Hematopoietic multipotent progenitor cell treated with erythropoietin and hydrocortisone succinate and interleukin-3 and kit ligand, for 15 days (in vitro differentiated cells): ENCODE results near the gene NEDD4L.

Experiments
- DNase-seq: peaks from one replicate; pipeline ENCODE4 v3.0.0-alpha.2; 2015; ENCODE audit warnings: low spot score

Gene NEDD4L

DNA sequence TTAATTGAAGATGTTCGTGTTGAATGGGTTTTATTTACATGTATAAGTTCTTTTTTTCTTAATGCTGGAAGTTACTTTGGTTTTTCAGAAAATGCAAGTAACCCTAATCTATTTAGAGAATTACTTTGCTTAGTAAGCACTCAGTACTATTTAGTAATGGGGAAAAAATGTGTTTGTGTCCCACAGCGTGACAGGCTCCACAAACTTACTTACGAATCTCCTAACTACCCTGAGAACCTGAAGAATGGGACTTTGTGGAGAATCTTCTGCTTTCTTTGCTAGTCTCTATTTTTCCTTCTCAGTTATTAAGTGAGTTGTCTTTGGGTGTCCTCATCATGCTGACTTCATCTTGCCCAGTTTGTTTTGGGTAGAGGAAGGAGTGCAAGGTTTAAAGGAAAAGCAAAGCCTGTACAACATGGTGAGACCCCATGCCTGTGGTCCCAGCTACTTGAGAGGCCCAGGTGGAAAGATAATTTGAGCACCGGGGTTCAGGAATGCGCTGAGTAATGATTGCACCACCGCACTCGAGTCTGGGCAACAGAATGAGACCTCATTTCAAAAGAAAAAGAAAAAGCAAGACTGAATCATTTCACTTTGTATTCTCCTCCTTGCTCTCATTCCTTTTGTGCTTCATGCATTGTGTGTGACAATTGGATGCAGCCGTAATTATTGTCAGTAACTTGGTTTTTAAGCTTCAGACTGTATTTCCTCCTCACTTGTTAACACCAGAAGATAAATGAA is 10.2 kb downstream of the NEDD4L start:
- peak; percentile 55 for DNase-seq

DNA sequence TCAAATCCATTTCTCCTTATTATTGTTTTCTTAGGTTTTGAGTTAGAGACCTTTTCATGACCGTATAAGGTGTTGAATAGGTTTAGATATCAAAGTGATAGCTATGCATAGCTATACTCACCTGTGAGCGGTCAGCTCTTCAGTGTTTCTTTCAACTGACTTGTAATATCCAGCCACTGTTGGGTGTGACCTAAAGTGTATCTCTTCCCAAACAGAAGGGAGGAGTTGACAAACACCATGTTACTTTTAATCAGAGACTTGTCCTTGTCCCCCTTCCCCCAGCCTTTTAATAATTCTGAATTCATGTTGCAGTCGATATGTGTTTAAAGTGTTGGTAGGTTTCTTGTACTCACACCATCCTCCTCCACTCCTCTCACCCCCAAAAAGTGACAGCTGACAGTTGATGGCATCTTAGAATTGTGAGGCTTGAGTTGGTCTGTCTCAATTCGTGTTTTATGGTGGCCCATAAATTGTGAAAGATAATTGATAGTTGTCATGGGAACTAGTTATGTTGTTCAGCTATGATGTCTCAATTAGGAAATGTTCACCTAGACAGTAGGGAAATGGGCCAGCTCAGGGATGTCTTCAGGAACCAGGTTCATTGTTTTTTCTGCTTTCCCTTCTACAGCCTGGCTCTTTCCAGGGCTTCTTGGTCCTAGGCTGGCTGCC is 12.0 kb downstream of the NEDD4L start:
- DNase-seq: peak; percentile 87

DNA sequence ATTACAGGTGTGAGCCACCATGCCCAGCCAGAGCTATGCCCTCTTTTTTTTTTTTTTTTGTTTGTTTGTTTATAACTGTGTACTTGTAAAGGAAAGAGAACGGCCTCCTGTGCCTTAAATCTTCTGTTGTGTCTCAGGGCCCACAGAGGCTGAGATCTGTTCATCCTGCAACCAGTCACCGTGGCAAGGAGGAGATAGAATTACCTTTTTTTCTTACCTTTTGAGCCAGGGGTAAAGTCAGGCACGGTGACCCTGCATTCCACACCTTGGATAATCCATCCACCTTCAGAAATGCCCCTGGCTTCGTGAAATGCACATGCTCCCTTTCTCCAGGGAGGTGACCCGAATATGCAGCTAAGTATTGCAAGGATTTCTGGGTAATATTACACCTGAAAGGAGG is 12.8 kb downstream of the NEDD4L start:
- DNase-seq: no peak

DNA sequence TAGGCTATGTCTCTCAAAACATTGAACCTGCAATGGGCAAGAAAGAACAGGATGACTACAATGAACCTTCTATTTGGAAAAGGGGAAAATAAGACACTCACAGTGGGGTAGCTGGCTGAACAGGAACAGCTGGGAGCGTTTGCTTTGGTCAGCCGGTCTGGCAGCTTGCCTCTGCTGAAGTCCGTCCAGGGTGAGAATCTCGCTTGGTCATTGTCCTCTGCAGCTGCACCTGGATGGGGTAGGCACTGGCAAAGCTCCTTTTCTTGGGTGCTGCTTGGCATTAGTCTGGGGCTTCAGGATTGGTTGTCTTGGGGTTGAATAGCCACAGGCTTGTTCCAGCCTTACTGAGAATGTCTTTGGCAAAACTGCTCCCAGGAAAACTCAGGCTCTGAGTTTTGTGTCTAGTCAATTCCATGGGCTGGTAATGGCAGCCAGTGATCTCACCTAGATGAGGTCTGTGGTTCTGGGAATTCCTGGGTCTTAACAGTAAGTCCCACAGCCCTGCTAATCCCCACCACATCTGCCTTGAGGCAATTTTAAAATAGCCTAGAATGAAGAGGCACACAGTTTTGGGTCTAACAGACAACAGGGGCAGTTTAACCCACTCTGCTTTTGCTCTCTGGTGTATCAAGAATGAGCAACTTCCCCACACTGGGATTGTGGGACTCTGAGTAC is 13.4 kb downstream of the NEDD4L start:
- DNase-seq: no peak

DNA sequence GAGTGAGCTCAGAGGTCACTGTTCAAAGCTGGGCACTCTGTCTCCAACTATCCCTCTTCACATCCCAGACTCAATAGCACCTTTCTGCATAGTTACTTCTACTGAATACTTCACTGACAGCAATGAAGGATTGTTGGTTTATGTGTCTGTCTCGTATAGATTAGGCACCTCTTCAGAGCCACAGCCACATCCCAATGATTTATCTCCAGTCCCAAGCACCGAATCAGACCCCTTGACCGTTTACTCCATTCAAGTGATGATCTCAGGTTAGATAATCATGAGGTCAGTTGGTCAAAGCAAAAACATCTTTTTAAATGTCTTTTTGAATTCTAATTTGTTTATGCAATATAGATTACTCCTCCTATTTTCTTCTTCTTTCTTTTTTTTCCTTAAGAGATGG is 14.7 kb downstream of the NEDD4L start:
- peak; percentile 70 for DNase-seq

DNA sequence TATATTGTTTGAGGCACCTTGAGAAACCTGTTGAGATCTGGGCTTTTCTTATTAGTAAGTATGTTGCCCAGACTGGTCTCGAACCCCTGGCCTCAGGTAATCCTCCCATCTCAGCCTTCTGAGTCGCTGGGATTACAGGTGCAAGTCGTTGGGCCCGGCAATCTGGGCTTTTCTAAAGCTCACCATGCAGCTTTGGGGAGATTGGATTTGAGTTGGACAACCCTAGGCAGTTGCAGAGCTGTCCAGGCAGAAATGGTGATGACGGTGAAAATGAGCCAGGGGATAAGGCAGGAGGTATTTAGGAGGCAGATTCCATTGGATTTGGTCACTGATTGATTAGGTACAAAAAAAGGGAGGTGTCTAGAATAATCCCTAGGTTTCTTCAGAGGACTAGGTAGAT is 16.2 kb downstream of the NEDD4L start:
- no peak for DNase-seq

DNA sequence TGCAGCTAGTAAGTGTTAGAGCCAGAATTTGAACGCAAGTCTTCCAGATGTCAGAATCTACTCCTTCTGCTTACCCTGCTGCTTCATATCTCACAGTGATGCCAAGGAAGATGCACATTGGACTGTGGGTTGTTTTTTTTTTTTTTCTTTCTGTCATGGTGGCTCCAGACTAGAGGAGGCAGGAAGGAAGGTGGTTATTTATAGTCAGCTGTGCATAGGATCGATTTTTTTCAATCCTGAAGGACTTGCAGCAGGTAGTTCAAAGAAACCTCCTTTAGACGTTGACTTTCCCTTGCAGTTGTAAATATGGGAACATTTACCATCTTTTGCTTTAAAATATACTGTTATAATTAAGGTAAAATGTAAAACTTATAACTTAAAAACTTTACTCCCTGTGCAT is 17.3 kb downstream of the NEDD4L start:
- no peak for DNase-seq

DNA sequence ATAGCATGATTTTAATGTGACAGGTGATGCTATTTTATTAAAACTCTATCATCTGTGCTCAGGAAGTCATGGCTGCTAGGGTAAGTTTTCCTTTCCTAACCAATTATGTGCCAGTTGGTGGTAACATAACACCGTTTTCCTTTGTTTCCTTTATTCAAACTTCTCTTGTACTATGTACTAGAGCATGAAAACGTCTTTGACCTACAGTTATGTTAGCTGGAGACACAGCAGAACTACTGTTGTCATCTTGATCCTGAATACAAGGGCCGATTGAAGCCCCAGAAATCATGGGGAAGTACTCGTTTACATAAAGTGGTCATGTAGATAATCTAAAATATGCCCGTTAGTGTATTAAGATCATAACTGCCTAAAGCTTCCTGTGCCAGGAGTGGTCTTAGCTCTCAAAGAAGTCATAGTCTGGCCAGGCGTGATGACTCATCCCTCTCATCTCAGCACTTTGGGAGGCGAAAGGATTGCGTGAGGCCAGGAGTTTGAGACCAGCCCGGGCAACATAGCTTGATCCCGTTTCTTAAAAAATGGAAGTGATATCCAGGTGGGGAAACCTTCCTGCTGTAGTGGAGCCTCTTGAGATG is 20.5 kb downstream of the NEDD4L start:
- DNase-seq: peak; percentile 38

DNA sequence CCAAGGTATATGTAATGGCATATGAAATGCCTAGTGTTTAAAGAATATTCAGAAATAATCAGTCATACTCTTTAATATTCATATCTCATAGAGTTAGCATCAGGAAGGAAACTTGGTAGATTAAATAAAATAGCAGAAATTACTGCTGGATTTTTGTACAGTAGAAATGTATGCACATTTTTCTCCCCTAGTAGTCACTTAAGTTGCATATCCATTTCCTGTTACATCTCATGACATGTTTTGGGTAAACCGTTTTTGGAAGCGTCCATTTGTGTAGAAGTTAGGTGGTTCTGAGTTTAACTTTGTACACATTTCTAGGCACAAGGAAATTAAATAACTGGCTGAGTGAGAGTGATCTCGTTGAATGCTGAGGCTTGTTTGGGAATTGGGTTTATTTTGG is 21.9 kb downstream of the NEDD4L start:
- DNase-seq: no peak

DNA sequence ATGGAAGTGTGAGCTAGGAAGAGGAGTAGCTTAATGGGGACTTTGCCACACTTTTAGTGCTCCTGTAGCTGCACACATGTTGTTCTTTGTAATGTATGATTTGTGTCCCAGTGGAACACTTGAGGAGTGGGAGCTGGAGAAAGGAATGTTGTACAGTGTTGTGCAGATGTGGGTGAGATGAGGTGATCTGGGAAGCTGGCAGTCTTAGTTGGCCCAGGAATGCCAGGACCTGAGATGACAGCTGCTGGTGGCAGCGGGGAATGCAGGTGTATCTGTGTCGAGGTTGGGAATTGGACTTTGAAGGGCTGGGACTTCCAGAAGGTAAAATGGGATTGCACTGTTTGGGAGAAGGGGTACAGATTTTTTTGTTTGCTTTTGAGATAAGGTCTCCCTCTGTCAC is 23.6 kb downstream of the NEDD4L start:
- DNase-seq: no peak

DNA sequence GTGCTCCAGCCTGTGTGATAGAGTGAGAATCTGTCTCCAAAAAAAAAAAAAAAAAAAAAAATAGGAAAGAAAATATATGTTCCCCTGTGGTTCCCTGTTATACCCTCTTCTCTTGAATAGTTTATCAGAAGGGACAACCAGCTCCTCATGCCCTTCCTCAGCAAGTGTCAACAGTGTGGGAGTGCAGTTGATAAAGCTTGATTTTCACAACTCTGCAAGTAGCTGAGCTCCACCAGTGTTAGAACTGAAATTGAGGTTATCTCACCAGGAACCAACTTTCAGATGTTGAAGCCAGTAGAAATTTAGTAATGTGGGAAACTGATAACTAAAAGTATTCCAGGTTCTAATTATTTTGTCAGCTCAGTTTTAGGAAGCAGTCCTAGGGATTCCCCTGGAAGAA is 25.1 kb downstream of the NEDD4L start:
- peak; percentile 70 for DNase-seq

DNA sequence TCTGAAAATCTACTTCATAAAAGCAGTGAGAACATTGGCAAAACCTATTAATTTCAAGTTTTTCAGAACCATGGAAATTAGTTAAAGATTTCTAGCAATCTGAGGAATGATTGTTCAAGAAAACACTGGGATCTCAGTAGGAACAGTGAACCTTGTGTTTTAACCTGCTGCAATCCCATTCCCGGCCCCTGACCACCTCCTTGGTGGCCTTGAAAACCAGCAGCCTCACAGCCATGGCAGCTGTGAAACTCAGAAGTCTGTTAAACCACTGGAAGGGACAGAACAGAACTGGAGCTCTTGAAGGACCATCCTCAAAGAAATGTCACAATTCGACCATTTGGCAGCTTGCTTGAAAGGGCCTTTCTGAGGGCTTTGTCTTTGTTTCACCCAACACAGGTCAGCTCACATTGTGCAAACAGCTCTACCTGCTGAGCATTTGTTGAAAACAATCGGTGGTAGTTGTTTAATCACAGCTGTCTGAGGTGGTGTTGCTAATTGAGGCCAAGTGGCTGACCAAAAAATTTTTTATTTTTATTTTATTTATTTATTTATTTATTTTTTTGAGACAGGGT is 25.8 kb downstream of the NEDD4L start:
- no peak for DNase-seq

DNA sequence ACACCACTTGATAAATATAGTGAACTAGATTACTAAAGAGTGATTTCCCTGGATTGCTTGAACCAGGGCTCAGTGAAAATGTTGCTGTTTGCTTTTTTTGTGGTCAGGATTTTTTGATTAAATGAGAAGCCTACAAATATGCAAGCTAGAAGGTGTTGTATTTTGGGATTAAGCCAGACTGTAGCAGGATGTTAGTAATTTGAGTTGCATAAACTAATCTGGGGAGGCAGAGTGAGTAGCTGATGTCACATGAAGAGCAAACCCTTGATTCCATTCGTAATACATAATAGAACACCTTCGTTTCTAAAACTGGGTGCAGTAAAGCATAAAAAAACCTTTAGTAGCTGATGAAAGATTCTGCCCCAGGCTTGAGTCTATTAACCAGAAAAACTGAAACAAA is 32.0 kb downstream of the NEDD4L start:
- DNase-seq: no peak

DNA sequence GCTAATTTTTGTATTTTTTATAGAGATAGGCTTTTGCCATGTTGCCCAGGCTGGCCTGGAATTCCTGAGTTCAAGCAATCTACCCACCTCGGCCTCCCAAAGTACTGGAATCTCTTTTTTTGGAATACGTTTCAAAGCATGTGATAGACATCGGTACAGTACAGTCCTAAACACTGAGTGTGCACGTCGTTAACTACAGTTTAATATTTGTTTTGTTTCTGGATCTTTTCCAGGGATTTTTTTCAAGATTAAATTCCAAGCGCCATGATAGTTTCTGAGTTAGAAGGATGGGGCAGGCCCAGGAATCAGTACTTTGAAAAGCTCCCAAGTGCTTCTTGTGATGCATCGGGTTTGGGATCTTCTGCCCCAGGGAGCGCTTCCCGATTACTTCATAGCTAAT is 33.3 kb downstream of the NEDD4L start:
- DNase-seq: no peak

DNA sequence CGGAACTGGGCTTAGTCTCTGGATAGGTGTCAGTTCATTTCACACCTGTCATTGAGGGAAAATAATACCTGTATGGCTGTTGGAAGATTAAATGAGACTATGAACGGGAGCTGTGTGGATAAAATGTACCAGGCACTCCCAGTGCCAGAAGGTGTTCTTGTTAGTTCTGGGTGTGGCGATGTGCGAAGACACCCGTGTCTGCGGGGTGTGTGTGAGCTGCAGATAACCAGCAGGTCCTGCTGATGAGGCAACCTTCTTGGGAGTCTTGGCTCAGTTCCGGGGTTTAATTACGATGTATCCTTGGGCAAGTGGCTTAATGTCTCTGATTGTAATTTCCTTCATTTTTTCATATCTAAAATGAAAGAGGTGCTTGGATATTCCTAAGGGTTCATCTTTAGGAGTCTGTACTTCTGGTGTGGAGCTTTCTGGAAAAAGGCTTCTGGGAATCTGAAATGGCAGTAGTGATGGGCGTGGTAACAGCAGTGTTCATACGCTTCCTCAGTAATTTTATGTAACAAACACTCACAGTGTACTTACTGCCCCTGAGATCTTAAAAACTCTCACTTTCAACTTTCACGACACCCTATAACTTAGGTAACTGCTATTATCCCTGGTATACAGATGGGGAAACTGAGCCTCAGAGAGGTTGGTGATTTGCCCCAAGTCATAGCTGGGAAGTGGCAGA is 35.0 kb downstream of the NEDD4L start:
- peak; percentile 98 for DNase-seq

DNA sequence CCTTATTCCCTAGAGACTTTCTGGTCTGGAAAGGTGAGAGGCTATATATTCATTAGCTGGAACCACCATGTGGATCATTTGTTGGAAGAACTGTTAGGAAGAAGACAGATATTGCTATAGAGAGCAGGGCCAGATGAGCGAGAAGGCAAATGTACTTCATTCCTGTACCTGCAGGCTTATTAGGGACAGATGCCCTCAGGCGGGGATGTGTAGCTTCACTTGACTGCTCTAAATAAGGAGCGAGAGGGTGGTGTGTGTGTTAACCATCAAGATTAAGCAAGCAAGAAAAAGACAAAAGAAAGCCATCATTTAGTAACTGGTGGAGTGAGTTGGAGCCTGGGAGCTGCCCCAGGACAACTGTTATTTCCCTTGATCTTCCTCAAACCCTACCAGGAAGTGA is 36.4 kb downstream of the NEDD4L start:
- DNase-seq: peak; percentile 52

DNA sequence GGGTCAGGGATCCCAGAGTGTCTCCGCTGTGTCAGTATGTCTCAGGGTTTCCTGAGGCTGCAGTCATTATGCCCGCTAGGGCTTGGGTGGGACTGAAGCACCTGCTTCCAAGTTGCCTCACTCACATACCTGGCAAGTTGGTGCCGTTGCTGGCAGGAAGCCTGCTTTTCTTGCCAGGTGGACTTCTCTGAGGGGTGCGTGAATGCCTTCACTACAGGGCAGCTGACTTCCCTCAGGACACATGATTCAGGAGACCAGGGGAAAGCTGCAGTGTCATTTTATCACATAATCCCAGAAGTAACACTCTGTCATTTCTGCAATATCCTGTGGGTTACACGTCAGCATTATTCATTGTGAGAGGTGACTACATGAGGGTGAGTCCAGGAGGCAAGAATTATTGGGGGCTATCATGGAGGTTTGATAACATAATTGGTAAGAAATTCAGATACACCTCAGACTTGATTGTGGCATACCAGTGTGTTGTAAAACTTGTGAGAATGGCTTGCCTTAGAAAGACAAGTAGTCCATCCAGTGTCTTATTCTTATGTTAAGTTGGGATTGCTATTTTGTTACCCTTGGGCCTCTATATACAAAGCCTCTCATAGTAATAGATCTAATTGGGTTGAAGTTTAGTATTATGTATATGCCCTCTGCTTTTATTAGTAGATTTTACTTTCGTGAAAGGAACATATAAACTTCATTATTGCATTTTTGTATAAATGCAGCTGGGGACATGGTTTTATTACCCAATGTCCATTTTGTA is 44.1 kb downstream of the NEDD4L start:
- peak; percentile 69 for DNase-seq

DNA sequence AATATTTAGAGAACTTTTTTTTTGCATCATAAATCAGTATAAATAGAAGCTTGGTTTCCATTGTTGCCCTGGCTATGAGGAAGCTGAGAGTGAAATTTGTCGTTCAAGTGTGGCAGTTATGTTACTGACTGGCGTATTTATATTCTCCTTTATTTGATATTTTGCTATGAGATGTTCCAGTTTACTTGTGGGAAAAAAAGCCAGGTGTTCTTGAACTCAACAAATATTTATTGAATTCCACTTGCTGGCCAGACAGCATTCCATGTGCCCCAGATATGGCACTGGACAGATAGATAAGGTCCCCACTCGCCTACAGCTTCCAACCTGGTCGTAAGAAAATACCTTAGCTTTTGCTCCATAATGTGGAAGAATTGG is 44.7 kb downstream of the NEDD4L start:
- DNase-seq: no peak

DNA sequence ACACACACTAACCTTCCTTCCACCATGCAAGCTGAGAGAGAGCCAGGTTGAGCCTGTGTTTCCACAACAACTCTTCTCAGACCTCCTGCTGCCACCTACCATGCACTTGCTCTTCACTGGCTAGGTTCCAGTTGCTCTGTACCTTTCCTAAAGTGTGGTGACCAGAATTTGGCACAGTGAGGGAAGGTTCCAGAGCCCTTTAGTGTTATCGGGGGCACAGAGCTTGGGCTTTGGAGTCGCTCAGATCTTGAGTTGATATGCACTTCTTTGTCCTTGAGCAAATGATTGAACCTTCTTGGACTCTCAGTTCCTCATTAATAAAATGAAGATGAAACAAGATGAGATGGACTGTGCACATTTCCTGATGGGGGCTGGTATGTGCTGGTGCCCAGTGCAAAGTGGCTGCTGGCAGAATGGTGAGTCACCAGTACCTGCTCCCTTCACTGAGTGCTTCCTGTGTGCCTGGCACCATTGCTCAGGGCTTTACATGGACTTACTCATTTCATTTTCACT is 47.1 kb downstream of the NEDD4L start:
- no peak for DNase-seq

DNA sequence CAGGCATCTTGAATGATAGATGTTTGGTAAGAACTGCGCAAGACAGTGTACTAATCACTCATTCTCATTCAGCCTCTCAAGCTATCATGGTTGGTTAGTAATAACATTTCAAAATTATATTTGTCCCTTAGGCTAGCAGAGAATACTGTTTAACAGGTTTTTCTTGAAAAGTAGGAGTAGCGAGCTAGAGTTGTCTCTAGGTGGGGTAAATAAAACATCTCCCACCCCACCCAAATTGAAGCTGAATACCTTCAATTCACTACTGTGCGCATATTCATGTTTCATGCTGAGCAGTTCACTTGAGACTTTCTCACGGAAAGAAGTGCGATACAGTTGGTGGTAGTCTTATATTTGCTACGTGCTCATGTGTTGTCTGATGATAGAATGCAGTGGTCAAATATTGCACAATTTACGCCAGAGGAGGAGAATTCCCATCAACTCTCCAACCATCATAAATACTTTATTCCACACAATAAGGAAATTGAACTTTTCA is 49.3 kb downstream of the NEDD4L start:
- DNase-seq: no peak

DNA sequence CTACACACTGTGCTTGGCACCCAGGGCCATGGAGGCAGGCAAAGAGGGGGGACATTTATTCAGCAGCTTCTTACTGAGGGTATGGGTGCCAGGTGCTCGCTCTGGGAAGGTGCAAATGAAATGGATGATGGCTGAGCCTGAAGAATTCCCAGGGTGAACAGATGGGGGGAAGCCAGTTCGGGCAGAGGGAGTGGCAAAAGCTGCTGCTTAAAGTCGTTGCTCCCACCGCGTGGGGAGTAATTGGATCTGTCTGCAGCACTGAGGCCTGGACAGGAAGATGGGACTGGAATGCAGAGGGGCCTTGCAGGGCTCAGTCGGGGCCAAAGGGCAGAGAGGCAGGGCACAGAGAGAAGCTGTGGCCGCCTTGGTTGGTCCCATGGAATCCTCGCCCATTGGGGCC is 51.2 kb downstream of the NEDD4L start:
- DNase-seq: no peak
